K562 (cell line): ENCODE results near the gene CIART. TPM values are rescaled to one million over a fixed set of nuclear protein-coding genes. Genes with fewer than 3 reads are reported as not detected.

Source experiments
- BRD9 ChIP-seq: fragments of 450-650 bp; IDR thresholded peaks from 2 replicates; pipeline ENCODE4 v1.6.1; 2018; ENCODE audit warnings: low read depth; ENCODE audit not compliant: partially characterized antibody
- GTF2A2 ChIP-seq: IDR thresholded peaks from 2 replicates; pipeline ENCODE4 v1.6.1; 2016; ENCODE audit warnings: mild to moderate bottlenecking, missing genetic modification characterization, missing compliant biosample characterization
- ZNF134 ChIP-seq: fragments of 250-450 bp; sonication (Bioruptor Pico); conservative IDR thresholded peaks from 2 replicates; pipeline ENCODE4 v1.4.0; 2020
- polyA plus RNA-seq, 8 experiments: library from polyadenylated mRNA; depleted of rRNA in 4 of 8; stranded (reverse) in 5 of 8; unstranded in 3 of 8; fragments of >200 nt; fragmentation: Nextera tagmentation in 2 of 8; fragmentation: Illumina TruSeq in 1 of 8; extraction: Ambion mirVana in 2 of 8; extraction: Trizol in 1 of 8; gene quantifications; 2 replicates each; pipeline versions ENCODE4 v1.2.1 to v1.2.3, GENCODE V29; 2011 to 2014; ENCODE audit warnings: inconsistent platforms in 1 of 8, missing spikeins in 1 of 8
- total RNA-seq, 7 experiments: library from RNA; depleted of rRNA in 6 of 7; stranded (reverse); fragments of >200 nt in 6 of 7; fragmentation: Illumina TruSeq in 2 of 7; extraction: Trizol in 2 of 7; gene quantifications; 2 replicates each; pipeline versions ENCODE4 v1.2.1 to v1.2.3, GENCODE V29; 2011 to 2021; ENCODE audit warnings: low replicate concordance in 1 of 7
- TF ChIP-seq, protein P1 (sequence below): fragments of 450-650 bp; IDR thresholded peaks from 2 replicates; pipeline ENCODE4 v1.6.1; 2016; ENCODE audit warnings: low read depth
- TF ChIP-seq, protein P2 (sequence below): fragments of 450-650 bp; formaldehyde crosslinking; IDR thresholded peaks from 2 replicates; pipeline ENCODE4 v1.4.0; 2020; ENCODE audit warnings: mild to moderate bottlenecking, moderate library complexity

CIART gene
- total and polyA plus RNA-seq, 9 of the 15 experiments (the other 6 are each of a cell fraction or from before 2014, with no cell fraction given) = 0.07 to 0.35 (median 0.19) TPM; not detected in 2

DNA sequence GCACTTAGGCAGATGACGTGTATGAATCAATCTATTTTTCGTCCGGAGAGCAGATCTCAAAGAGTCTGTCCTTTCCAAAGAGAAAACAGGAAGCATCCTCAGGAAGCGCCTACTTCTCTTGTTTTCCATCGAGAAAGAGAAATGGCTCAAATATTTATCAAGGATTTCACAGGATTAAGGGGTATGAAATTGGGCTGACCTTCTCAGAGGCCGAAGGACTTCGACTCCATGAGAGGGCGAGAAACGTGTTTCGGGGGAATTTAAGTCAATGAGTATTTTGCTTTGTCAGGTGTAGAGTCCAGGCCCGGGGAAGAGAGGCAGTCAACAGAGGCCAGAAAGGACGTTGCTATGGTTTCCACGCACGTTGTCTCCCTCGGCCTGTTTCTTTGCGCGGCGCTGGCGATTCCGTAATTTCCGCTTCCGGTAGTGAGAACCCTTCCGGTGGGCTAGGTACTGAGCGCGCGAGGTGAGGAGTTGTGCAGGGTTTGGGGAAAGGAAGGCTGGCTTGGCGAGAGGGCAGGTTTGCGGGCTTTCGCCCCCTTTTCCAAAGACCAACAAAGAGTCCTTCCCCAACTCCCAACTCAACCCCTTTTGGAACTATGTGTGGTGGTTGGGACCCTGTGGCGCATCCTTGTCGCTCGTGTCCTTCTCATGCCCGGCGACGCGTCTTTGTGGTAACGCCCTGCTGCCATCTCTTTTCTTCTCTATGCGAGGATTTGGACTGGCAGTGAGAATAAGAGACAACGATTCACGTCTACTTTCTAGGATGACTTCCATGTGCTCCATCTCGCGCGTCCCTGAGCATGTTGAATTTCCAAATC is 11.3 kb downstream of the CIART start, which contains the start of gene MRPS21 (continued):
- no peak for TF ChIP-seq GTF2A2 (tag)
- TF ChIP-seq, protein P1, sequence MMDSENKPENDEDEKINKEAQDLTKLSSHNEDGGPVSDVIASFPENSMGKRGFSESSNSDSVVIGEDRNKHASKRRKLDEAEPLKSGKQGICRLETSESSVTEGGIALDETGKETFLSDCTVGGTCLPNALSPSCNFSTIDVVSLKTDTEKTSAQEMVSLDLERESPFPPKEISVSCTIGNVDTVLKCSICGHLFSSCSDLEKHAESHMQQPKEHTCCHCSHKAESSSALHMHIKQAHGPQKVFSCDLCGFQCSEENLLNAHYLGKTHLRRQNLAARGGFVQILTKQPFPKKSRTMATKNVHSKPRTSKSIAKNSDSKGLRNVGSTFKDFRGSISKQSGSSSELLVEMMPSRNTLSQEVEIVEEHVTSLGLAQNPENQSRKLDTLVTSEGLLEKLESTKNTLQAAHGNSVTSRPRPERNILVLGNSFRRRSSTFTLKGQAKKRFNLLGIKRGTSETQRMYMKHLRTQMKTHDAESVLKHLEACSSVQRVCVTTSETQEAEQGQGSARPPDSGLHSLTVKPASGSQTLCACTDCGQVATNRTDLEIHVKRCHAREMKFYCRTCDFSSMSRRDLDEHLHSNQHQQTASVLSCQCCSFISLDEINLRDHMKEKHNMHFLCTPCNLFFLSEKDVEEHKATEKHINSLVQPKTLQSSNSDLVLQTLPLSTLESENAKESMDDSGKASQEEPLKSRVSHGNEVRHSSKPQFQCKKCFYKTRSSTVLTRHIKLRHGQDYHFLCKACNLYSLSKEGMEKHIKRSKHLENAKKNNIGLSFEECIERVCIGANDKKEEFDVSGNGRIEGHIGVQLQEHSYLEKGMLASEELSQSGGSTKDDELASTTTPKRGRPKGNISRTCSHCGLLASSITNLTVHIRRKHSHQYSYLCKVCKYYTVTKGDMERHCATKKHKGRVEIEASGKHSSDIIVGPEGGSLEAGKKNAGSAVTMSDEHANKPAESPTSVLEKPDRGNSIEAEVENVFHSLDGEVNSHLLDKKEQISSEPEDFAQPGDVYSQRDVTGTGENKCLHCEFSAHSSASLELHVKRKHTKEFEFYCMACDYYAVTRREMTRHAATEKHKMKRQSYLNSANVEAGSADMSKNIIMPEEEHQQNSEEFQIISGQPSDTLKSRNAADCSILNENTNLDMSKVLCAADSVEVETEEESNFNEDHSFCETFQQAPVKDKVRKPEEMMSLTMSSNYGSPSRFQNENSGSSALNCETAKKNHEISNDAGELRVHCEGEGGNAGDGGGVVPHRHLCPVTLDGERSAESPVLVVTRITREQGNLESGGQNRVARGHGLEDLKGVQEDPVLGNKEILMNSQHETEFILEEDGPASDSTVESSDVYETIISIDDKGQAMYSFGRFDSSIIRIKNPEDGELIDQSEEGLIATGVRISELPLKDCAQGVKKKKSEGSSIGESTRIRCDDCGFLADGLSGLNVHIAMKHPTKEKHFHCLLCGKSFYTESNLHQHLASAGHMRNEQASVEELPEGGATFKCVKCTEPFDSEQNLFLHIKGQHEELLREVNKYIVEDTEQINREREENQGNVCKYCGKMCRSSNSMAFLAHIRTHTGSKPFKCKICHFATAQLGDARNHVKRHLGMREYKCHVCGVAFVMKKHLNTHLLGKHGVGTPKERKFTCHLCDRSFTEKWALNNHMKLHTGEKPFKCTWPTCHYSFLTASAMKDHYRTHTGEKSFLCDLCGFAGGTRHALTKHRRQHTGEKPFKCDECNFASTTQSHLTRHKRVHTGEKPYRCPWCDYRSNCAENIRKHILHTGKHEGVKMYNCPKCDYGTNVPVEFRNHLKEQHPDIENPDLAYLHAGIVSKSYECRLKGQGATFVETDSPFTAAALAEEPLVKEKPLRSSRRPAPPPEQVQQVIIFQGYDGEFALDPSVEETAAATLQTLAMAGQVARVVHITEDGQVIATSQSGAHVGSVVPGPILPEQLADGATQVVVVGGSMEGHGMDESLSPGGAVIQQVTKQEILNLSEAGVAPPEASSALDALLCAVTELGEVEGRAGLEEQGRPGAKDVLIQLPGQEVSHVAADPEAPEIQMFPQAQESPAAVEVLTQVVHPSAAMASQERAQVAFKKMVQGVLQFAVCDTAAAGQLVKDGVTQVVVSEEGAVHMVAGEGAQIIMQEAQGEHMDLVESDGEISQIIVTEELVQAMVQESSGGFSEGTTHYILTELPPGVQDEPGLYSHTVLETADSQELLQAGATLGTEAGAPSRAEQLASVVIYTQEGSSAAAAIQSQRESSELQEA = peak; percentile 72
- TF ChIP-seq, protein P2, sequence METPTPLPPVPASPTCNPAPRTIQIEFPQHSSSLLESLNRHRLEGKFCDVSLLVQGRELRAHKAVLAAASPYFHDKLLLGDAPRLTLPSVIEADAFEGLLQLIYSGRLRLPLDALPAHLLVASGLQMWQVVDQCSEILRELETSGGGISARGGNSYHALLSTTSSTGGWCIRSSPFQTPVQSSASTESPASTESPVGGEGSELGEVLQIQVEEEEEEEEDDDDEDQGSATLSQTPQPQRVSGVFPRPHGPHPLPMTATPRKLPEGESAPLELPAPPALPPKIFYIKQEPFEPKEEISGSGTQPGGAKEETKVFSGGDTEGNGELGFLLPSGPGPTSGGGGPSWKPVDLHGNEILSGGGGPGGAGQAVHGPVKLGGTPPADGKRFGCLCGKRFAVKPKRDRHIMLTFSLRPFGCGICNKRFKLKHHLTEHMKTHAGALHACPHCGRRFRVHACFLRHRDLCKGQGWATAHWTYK = no peak; the same call in 1 of the 2 replicates
- peak; percentile 46 for TF ChIP-seq BRD9
- peak; percentile 72 for TF ChIP-seq ZNF134 (CRISPR knock-in tag)
